Raji (cell line): Measurements from ENCODE around the gene PSMC2.

Experiments
- POLR2A ChIP-seq: IDR thresholded peaks from 2 replicates; pipeline ENCODE4 v1.6.1; 2011; ENCODE audit warnings: low read depth, low read length, control low read depth; ENCODE audit not compliant: insufficient read depth

The PSMC2 gene

DNA sequence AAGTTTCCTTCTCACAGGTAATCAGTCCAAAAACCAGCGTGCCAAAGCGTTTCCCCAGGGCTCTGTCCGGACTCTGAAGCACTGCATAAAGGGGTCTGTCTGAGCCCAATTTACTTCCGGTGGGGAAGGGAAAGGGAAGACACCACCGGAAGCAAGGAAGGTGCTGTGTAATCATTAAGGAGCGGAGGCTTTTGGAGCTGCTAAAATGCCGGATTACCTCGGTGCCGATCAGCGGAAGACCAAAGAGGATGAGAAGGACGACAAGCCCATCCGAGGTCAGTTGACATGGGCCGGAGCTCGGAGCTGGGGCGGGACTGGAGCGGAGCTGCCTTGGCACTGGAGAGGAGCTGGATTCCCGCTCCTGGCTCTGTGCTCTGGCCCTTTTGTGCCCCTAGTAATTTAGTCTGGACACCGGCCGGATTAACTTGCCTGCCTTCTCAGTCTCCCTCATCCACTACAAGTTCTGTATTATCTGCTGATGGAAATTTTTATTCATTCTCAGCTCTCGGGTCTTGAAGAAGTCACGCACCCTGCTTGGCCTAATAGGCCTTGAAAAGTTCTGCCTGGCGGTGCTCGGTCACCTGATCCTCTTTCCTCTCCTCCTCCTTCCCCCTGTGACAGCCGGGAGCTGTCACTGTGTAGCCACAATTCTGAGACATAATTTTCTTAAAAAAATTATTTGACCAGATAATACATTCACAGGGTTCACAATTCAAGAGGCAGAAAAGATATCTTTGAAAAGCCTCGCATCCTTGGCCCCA lies at the start of gene PSMC2:
Gene PSMC2, plus strand, starts transcription at position 137 of the 761 bp plus-strand sequence. Its CDS starts 69 bp downstream, at position 206.
- peak; percentile 82 for TF ChIP-seq POLR2A

DNA sequence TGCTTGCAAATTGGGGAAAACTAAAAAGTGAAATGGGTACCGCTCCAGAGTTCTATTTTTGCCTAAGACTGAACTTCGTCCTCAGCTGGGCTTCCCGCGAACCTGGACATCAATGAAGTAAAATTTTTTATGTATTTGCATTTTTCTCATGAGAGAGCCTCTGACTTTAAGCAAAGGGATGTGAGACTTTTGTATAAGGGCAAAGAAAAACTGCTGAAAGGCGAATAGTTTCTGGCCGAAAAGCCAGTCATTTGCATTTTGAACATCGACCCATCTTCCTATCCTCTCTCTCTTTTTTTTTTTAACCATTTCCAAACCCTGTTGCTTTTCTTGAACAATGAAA lies 49.6 kb upstream of the PSMC2 start:
- no peak for TF ChIP-seq POLR2A

DNA sequence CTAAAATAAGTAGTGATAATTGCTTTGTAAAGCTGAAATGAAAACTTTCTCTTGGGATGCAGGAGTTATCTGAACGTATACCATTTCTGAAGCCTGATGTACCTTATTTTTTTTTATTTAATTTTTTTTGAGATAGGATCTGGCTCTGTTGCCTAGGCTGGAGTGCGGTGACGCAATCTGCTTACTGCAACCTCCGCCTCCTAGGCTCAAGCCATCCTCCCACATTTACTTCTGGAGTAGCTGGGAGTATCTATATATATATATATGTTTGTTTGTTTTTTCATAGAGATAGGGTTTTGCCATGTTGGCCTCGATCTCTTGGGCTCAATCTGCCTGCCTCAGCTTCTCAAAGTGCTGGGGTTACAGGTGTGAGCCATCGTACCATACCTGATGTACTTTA lies 47.8 kb upstream of the PSMC2 start:
- no peak for TF ChIP-seq POLR2A

DNA sequence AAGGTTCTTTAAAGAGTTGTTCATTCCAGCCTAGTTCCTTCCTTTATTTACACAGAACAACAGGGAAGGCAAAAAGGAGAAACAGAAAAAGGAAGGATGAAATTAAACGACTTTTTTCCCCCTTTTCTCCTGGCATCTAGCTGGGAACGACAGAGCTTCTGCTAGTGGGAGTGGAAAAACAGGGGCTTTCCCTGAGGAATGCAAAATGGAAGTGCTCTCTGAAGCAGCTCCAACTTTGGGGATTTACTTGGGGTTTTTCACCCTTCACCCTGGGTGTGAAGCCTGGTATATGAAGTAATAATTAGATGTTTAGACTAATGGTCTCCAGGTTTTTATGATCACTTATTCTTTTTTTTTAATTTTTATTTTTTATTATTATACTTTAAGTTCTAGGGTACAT lies 46.0 kb upstream of the PSMC2 start:
- TF ChIP-seq POLR2A: no peak

DNA sequence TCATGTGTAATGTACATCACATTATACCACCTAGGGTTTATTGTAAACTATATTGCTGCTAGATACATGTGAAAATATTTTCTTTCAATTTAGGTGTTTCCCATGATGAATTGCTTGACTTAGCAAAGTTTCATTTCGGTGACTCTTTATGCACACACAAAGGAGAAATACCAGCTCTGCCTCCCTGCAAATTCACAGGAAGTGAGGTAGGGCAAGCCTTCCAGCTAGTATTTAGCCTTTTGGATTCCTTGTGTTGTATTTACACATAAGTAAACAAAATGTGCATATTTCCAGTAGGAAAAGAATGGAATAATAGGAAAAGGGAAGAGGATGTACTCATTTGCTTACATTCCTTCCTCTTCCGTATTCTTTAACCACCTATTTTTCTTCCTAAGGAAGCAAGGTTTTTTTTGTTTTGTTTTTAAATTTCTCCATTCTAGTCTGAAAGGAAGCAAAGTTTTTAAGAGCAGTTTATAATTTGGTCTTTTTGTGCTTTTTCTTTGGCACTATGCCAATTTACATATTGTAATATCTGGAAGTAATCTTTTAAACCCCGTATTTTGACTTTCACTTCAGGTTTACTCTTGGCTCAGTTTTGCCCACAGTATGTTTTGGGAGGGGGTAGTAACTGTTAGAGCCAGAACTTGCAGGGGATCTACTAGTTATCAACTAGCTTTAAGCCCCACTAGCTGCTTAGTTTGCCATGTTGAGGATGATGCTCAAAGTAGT lies 39.8 kb upstream of the PSMC2 start:
- TF ChIP-seq POLR2A: no peak

DNA sequence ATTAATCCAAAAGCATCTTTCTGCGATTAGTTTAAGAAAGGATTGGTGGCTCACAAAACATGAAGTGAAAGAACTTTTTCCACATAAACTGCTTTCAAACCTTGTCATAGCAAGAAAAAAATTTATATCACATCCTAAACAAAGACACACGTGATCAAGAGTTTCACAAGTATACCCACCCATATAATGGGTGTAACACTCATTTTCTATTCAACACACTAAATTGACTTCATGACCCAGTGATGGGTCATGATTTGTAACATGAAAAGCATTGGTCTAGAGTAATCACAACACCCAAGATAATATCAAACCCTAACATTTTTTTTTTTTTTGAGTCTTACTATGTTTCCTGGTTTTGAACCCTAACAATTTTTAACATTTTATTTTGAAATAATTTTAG lies 32.6 kb upstream of the PSMC2 start:
- no peak for TF ChIP-seq POLR2A

DNA sequence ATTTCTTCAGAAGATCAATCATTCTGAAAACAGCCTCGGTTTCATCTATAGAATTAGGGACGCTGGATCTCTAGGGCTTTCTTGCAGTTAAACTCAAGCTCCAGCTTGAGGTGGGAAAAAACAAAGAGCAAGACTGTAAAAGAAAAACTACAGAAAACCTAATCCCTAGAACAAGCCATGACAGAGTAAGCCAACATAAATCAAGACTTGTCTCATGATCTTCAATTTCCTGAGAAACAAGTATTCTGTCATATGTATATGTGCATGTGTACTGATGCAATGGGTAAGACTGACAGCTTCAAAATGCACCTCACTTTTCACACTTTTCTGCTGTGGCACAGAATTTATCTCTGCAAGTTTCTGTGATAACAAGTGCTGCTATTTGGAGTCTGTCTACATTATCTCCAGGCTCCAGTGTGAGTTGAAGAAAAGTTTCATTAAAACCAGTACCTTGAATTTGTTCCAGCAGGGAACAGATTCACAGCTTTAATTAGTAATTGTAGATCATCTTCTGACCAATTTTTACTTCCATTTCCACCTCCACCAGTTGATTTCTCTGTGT lies 31.0 kb upstream of the PSMC2 start:
- no peak for TF ChIP-seq POLR2A

DNA sequence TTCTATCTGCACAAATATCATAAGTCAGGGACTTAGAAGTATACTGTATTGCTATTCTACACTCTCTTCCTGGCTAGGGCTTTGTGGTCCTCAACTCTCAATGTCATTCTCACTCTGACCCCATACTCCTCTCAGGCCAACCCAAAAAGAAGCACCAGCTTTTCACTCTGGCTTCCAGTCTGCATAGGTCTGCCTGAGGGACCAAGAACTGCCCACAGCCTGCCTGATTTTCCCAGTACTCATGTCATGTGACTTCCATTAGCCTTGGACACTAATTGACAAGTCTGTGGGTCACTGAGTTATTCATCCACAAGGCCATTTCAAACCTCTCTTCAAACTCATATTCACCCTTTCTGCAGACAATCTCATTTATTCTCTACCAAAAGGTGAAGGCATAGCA lies 30.4 kb upstream of the PSMC2 start:
- TF ChIP-seq POLR2A: no peak

DNA sequence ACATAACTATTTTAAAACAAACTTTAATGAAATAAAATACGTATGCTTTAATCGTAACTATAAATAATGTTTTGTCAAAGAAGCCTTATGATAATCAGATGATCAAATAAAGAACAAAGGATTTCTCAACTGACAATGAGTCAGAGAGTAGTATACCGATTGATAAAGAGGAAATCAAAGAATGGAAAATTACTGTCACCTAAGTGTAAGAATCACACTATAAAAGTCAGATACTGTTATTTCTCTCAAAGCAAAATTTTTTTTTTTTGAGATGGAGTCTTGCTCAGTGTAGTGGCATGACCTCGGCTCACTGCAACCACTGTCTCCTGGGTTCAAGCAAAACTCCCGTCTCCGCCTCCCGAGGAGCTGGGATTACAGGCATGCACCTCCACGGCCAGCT lies 21.7 kb upstream of the PSMC2 start:
- no peak for TF ChIP-seq POLR2A

DNA sequence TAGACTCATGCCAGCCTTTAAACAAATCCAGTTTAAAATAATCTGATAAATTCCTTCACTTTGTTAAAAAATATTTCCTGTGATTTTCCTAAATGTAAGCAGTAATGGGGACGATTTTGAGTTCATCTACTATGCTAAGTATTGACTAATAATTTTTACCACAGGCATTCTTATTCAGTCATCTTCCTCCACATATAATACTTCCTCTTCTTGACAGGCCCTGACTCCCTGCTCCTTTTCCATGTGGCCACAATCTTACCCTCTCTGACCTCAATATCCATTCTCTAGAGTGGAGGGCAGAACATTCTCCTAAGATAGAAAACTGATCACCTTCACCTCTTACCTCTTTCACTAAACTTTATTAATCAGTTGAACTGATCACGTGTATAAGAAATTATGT lies 10.7 kb upstream of the PSMC2 start:
- no peak for TF ChIP-seq POLR2A

DNA sequence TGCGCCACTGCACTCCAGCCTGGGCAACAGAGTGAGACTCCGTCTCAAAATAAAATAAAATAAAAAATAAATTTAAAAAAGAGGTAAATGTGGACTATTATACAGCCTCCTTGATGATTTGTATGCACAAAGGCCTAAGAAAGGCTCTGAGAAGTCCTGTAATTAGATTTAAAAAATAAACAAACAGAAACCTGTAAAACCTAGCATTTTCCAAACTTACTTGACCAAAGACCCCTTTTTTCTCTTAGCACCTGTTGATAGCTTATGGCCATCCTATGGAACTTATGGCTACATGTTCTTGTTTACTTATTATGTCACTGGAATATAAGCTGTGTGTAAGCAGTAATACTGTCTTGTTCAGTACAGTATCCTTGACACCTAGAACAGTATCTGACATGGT lies 8.6 kb upstream of the PSMC2 start:
- TF ChIP-seq POLR2A: no peak

DNA sequence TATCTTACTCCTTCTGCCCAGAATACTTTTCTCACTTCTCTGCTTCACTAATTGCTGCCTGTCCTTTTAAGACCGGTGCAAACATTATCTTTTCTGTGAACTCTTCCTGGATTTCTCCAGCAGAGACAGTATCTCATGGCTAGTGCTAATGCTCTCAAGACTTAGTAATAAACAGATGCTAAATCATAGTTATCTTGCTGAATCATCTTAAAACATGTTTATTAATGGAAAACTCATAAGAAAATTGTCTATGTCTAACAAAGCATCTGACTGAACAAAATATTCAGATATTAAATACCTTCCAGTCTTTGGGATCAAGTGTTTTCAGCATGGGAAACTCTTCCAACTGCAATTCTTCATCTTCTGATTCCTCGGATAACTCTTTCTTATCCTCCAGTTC lies 6.0 kb upstream of the PSMC2 start:
- TF ChIP-seq POLR2A: no peak

DNA sequence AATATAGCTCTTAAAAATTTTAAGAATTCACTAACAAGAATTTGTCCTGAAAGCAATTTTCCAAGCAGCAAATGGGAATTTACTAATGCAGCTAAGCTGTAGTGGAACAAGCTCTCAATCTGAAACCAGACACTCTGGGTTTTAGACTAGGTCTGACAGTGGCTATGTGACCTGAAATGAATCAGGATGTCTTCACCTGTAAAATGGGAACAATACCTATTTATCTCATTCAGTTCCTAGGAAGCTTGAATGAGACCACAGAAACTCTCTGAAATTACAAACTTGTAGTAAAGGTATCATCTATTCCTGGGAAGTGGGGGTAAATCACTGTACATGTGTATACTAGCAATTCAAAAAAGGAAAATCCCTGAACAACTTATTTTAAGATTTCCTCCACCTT lies 4.1 kb upstream of the PSMC2 start:
- TF ChIP-seq POLR2A: no peak

DNA sequence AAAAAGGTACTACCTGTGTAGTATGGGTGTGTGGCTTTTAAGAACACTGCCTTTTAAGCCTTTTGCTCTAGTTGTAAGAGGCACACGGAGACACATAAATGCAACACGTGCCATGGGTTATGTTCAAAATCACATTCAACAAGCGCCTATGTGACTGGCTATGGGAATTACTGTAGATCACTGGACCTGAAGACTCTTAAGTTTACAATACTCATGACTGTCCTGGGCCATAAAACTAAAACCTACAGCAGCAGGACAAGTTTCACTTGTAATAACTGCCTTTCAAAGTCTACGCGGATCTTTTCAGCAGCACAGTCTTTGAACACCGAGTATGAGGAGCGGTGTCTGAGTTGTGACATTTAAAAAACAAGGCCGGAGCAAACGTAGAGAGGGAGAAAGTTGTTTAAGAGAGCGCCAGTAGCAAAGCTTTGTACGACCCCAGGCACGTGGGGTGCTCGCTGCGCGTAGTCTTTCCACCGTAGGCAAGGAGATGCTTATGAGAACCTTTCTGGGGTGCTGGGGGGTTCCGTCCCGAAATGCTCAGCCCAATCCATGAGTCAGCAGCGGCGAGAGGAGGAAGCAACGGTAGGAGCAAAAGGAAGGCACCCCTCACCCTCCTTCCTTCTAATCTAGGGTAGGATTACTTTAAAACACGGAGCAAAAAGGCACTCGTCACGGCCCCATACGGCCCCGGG lies 3.5 kb upstream of the PSMC2 start:
- TF ChIP-seq POLR2A: no peak

DNA sequence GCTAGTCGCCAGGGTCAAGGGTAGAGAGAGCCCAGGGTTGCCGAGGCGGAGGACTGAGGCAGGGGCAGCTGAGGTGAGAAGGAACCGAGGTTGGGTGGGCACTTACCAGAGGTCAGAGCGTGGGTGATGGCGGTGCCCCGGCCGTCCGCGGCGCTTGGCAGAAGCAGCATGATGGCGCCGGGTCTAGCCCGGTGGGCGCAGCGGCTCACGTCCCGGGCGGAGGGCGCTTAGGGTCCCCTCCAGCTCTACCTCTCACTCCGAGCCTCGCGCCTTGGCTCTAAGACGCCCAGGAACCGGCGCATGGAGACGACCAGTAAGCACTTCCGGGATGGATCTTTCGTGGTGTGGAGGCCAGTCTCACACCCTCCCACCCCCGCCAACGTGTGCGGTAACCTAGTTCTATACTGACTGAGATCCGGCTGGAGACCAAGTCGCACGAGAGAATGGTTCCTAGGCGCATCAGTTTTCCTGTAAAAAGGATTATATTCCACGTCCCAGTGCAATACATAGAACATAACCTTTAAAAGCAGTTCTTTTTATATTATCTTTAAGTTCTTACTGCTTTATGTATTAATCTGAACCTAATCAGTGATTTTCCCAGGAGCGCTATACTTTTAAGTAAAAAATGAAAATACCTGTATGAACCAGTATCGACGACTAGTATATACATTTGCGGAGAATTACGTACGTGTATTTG lies 2.8 kb upstream of the PSMC2 start, which contains the start of gene DNAJC2:
Gene DNAJC2, minus strand, starts transcription at position 315 of the 697 bp plus-strand sequence. Its CDS starts 145 bp downstream, at position 170.
- peak; percentile 93 for TF ChIP-seq POLR2A
